Measurements from ENCODE around the gene OTUB2. TPM values are rescaled to one million over a fixed set of nuclear protein-coding genes. Genes with fewer than 3 reads are reported as not detected.

OTUB2 gene
- total and polyA plus RNA-seq, 2 of the 8 experiments (the other 6 are each of a cell fraction or from before 2014, with no cell fraction given): 2.2 to 4.2 TPM

DNA sequence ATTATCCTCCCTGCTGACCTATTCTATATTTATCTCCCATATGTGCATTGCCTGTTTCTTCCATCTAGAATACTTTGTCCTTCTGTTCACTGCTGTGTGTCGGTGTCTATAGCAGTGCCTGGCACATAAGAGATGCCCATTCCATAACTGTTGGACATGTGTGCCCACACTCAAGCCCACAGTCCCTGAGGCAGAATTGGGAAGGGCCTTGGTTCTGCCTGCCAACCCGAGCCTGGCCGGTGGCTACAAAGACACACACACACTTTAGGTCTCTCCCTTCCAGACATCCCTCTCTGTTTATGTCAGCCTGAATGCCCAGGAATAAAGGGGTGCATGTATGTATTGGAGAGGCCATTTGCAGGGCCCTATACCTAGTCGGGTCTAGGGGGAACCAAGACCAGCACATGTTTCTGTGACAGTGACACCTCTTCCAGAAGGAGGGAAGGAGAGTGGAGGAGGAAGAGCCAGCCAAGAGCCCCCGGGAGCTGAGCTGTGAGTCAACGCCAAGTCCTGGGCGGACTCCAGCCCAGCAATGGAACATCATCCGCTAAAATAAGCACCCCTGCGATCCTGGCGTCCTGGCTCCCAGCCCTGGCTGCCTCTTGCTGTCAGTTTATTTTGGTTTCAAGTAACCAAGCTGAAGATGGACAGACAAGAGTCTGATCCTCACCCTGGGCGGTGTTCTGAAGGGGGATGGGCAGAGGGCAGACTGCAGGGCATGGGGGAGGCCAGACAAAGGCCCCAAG, 45.5 kb upstream of the OTUB2 start (continued):
- TF ChIP-seq KDM4A (IDR thresholded peaks at IDR 0.05; ENCODE audit: low read depth, low read length, severe bottlenecking) (no peak), NANOG (IDR thresholded peaks at IDR 0.05; ENCODE audit: insufficient read depth, low read depth, low read length, poor library complexity, severe bottlenecking) (no peak), RNF2 (IDR thresholded peaks at IDR 0.05; ENCODE audit: borderline replicate concordance, low read depth, low read length, missing control alignments, poor library complexity, severe bottlenecking) (no peak), NRF1 (IDR thresholded peaks at IDR 0.05; ENCODE audit: low read depth, low read length) (no peak)
- TF ChIP-seq, protein P1, sequence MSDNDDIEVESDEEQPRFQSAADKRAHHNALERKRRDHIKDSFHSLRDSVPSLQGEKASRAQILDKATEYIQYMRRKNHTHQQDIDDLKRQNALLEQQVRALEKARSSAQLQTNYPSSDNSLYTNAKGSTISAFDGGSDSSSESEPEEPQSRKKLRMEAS (IDR thresholded peaks at IDR 0.05): no peak

All from H1 (cell line).